ENCODE measurements around the gene TNFRSF8. TPM values are rescaled to one million over a fixed set of nuclear protein-coding genes. Genes with fewer than 3 reads are reported as not detected.

The TNFRSF8 gene
- total RNA-seq, 4 donors from 2014 or later, result not detected

DNA sequence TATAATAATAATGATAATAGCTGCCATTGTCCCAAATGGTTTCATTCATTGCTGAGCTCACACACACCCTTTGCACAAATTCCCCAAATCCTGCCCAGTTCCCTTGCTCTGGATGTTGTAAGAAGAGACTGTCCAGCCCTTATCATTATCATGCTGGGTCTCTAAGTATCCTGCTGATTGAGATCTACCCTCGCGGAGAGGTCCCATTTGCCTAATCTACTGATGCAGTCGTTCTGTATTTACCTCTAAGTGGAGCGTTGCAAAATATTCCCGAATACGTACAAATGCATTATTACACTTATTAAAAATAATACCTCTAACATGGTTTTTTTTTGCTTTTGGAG, 51.2 kb downstream of the TNFRSF8 start:
- no peaks in the 10 kb centered on the region for H3K9me3 ChIP-seq
- H3K36me3 ChIP-seq, result no peaks in the 10 kb centered on the region
- intact Hi-C loops (cut with DNase I), result no loop called here
- H3K27ac ChIP-seq, result no peak overlapping the region
- WGBS, 2 donors, result 78 to 80% methylated on average over 6 of the region's 6 CpGs
- peaks cover 6 to 19% of the 10 kb centered on the region in 2 donors for H3K4me1 ChIP-seq
- no peak overlapping the region for H3K4me3 ChIP-seq (replicated peaks in 1 of 3)
- TF ChIP-seq POLR2A (IDR thresholded peaks at IDR 0.05) (no peak), CTCF (IDR thresholded peaks at IDR 0.05) (no peak)
- DNase-seq, result no peak
- H3K27me3 ChIP-seq, result no peaks in the 10 kb centered on the region

DNA sequence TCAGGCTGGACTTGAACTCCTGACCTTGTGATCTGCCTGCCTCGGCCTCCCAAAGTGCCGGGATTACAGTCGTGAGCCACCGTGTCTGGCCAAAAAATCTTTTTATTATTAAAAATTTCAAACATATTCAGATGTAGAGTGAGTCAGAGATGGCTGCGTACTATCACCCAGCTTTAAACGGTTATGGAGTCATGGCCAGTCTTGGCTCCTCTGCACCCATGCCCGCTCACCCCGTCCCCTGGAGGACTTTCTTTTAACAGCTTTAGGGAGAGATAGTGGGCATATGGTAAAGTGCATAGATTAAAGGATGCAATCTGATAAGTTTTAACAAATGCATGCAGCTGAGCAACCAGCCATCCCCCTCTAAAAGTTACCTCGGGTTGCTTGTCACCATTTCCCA, 51.8 kb downstream of the TNFRSF8 start:
- Histone ChIP-seq H3K27ac (no peak overlapping the region), H3K4me1 (peaks cover 6 to 19% of the 10 kb centered on the region in 2 donors), H3K9me3 (no peaks in the 10 kb centered on the region), H3K36me3 (no peaks in the 10 kb centered on the region), H3K4me3 (replicated peaks in 1 of 3) (no peak overlapping the region), H3K27me3 (no peaks in the 10 kb centered on the region)
- 83 to 87% methylated on average over 9 of the region's 9 CpGs for WGBS, 2 donors
- no peak for DNase-seq
- intact Hi-C loops (cut with DNase I), result no loop called here
- TF ChIP-seq POLR2A (IDR thresholded peaks at IDR 0.05), result no peak
- TF ChIP-seq CTCF (IDR thresholded peaks at IDR 0.05), result no peak

DNA sequence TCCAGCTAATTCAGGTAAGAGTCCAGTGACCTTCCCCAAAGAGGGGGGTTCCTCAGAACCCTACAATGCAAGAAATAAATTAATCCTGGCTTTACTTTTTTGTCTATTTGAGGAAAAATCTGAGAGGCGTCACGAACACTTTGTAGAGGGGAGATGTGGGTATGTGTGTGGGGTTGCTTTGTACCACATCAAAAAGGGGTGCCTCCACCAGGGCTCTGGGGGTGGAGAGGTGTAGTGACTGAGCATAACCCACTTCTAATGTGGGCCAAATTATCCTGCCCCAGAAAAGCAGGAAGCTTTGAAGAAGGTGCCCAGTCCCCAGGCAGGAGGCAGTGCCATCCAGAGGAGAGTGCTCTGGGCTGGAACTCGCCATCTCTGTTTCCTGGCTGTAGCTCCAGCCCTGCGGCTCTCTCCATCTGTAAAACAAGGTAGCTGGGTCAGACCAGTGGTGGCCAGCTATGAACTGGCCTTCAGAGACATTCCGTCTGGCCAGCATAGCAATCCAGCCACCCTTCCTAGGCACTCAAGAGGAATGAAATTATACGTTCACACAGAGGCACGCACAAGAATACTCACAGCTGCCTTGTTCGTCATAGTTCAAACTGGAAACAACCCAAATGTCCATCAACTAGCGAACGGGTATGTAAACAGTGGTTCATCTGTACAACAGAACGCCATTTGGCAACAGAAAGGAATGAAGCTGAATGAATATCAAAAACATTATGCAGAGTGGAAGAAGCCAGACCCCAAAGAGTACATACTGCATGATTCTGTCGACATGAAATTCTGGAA, 58.3 kb downstream of the TNFRSF8 start:
- H3K4me3 ChIP-seq (replicated peaks in 1 of 3), result no peak overlapping the region
- peaks cover 7 to 13% of the 10 kb centered on the region in 2 donors for H3K4me1 ChIP-seq
- intact Hi-C loops (cut with DNase I), result loop anchor here (10.0 kb wide), 1 partner anchor 543 kb away; no protein-coding TSS in a partner anchor
- H3K27me3 ChIP-seq, result no peaks in the 10 kb centered on the region
- WGBS, 2 donors, result 66 to 71% methylated on average over 12 of the region's 12 CpGs
- no peak for TF ChIP-seq POLR2A (IDR thresholded peaks at IDR 0.05)
- no peak for TF ChIP-seq CTCF (IDR thresholded peaks at IDR 0.05)
- DNase-seq, result no peak
- H3K36me3 ChIP-seq, result no peaks in the 10 kb centered on the region
- H3K27ac ChIP-seq, result no peak overlapping the region
- no peaks in the 10 kb centered on the region for H3K9me3 ChIP-seq

DNA sequence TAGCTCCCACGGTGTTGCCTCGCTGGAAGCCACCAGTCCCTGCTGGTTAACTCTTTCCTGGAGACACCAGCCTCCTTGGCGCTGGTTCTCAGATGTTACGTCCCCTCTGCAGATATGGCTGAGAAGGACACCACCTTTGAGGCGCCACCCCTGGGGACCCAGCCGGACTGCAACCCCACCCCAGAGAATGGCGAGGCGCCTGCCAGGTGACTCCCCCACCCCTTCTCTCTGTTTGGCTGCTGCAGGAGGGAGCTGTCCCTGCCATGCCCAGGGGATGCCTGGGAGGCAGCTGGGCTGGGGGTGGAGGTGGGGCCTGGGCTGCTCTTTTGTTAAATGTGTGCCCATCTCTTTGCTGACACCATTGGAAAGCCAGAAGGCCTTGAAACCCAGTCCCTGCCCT, 60.1 kb downstream of the TNFRSF8 start:
- 54 to 72% methylated on average over 3 to 8 of the region's 8 CpGs for WGBS, 2 donors
- DNase-seq, result no peak
- no peaks in the 10 kb centered on the region for H3K36me3 ChIP-seq
- H3K27me3 ChIP-seq, result no peaks in the 10 kb centered on the region
- no peak overlapping the region for H3K4me3 ChIP-seq (replicated peaks in 1 of 3)
- intact Hi-C loops (cut with DNase I), result loop anchor here (10.0 kb wide), 1 partner anchor 542 kb away; no protein-coding TSS in a partner anchor
- no peaks in the 10 kb centered on the region for H3K9me3 ChIP-seq
- H3K27ac ChIP-seq, result no peak overlapping the region
- no peak for TF ChIP-seq CTCF (IDR thresholded peaks at IDR 0.05)
- peaks cover 13% of the 10 kb centered on the region in 2 donors for H3K4me1 ChIP-seq

DNA sequence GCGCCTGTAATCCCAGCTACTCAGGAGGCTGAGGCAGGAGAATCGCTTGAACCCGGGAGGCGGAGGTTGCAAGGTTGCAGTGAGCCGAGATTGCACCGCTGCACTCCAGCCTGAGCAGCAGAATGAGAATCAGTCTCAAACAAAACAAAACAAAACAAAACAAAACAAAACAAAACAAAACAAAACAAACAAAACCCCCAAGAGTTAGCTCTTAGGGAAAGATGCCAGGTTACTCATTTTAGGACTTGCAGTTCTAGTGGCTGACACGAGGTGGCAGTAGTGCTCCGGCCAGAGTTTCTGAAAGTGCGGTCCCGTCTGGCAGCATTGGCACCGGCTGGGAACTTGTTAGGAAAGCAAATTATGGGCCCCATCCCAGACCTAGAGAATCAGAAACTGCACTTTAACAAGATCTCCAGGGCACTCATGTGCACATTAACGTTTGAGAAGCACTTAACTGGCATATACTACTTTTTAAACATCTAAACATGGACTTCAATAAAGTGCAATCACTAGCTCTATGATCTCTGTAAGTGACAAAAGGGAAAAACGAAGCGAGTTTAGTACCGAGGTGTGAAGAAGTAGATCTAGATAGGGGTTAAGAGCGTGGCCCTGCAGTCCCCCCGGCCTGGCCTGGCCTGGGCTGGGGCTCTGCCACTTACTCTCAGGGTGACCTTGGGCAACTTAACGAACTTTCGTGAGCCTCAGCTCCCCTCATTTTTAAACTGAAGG, 61.8 kb downstream of the TNFRSF8 start:
- WGBS, 2 donors, result 45 to 47% methylated on average over 19 of the region's 19 CpGs
- DNase-seq, result peak; percentile 80 to 85
- H3K4me1 ChIP-seq, result peaks cover 13% of the 10 kb centered on the region in 2 donors
- peak overlapping the region in 1 of 3 donors; percentile 2 for H3K27ac ChIP-seq
- H3K4me3 ChIP-seq (replicated peaks in 1 of 3), result no peak overlapping the region
- H3K27me3 ChIP-seq, result no peaks in the 10 kb centered on the region
- no peaks in the 10 kb centered on the region for H3K9me3 ChIP-seq
- intact Hi-C loops (cut with DNase I), result loop anchor here (2.0 to 10.0 kb wide), 2 partner anchors 84 to 540 kb away; no protein-coding TSS in a partner anchor
- TF ChIP-seq POLR2A (IDR thresholded peaks at IDR 0.05) (no peak), CTCF (IDR thresholded peaks at IDR 0.05) (peak; percentile 92 to 99 (median 98))
- no peaks in the 10 kb centered on the region for H3K36me3 ChIP-seq

All from thyroid gland (tissue), 4 donors.